H1 (cell line): ENCODE results near the gene IP6K3. TPM values are rescaled to one million over a fixed set of nuclear protein-coding genes. Genes with fewer than 3 reads are reported as not detected.

Experiments used
- CTCF ChIA-PET: fragments of 300-600 bp; sonication (Branson Sonifier 250); formaldehyde crosslinking; loops from one replicate; lab custom pipeline; 2021; ENCODE audit not compliant: partially characterized antibody; lab: Charles Lee
- POLR2A ChIA-PET: fragments of 300-600 bp; sonication (Branson Sonifier 250); formaldehyde crosslinking; loops from one replicate; lab custom pipeline; 2021; ENCODE audit warnings: inconsistent platforms; ENCODE audit not compliant: partially characterized antibody; lab: Charles Lee
- DNase-seq, 2 experiments: peaks; one replicate each; pipeline versions ENCODE4 v3.0.0 to v3.0.0-alpha.2; 2010 to 2022; ENCODE audit warnings: low spot score in 2 of 2, low read depth in 1 of 2, mixed read lengths in 1 of 2
- FAIRE-seq: peaks from 2 replicates; lab custom pipeline; 2011; peaks lifted over from hg19 to GRCh38; lab: Jason Lieb, UNC
- H2AFZ ChIP-seq: 2 replicates; pipeline ENCODE4 v1.8.1; 2012; ENCODE audit warnings: low read length, inconsistent platforms
- H2AK5ac ChIP-seq: 2 replicates; pipeline ENCODE4 v1.6.1; 2013; ENCODE audit warnings: low read depth, low read length
- H2BK120ac ChIP-seq: replicated peaks from 2 replicates; pipeline ENCODE3; 2013; ENCODE audit warnings: low read depth, low read length, inconsistent platforms
- H2BK12ac ChIP-seq: 2 replicates; pipeline ENCODE4 v1.6.1; 2013; ENCODE audit warnings: low read depth, low read length
- H2BK15ac ChIP-seq: 2 replicates; pipeline ENCODE4 v1.6.1; 2013; ENCODE audit warnings: low read length
- H2BK20ac ChIP-seq: 2 replicates; pipeline ENCODE4 v1.6.1; 2013; ENCODE audit warnings: low read length
- H2BK5ac ChIP-seq: 2 replicates; pipeline ENCODE4 v1.6.1; 2013; ENCODE audit warnings: low read depth, low read length
- H3K14ac ChIP-seq: 2 replicates; pipeline ENCODE4 v1.6.1; 2013; ENCODE audit warnings: inconsistent platforms; ENCODE audit not compliant: insufficient read length
- H3K18ac ChIP-seq: 2 replicates; pipeline ENCODE4 v1.6.1; 2013; ENCODE audit warnings: low read length; ENCODE audit errors: extremely low read depth
- H3K23ac ChIP-seq: 2 replicates; pipeline ENCODE4 v1.6.1; 2013; ENCODE audit warnings: inconsistent platforms; ENCODE audit not compliant: insufficient read length
- H3K23me2 ChIP-seq: 2 replicates; pipeline ENCODE4 v1.6.1; 2013; ENCODE audit warnings: low read depth, low read length
- H3K27ac ChIP-seq: 2 replicates; pipeline ENCODE4 v1.6.1; 2011; ENCODE audit warnings: low read depth, low read length, inconsistent platforms
- H3K27me3 ChIP-seq, 4 experiments: replicated peaks in 1 of 4; 1 replicate in 1 of 4; 2 replicates in 3 of 4; pipeline versions ENCODE4 v1.6.1 to v1.8.1; 2011 to 2013; ENCODE audit warnings: low read length in 3 of 4, mild to moderate bottlenecking in 3 of 4, inconsistent platforms in 2 of 4, mixed read lengths in 2 of 4, moderate library complexity in 1 of 4; ENCODE audit not compliant: control insufficient read depth in 3 of 4, insufficient read depth in 3 of 4; ENCODE audit errors: extremely low read depth in 1 of 4
- H3K36me3 ChIP-seq, 4 experiments: 2 replicates each; pipeline versions ENCODE4 v1.6.1 to v1.8.1; 2011 to 2013; ENCODE audit warnings: mild to moderate bottlenecking in 4 of 4, low read length in 3 of 4, moderate library complexity in 2 of 4, control low read depth in 1 of 4, inconsistent platforms in 1 of 4; ENCODE audit not compliant: insufficient read depth in 4 of 4, control insufficient read depth in 2 of 4
- H3K4ac ChIP-seq: replicated peaks from 2 replicates; pipeline ENCODE3; 2013; ENCODE audit warnings: low read length, low read depth, mixed read lengths, inconsistent platforms; ENCODE audit not compliant: insufficient read length
- H3K4me1 ChIP-seq, 4 experiments: replicated peaks in 1 of 4; 1 replicate in 1 of 4; 2 replicates in 3 of 4; pipeline versions ENCODE4 v1.6.1 to v1.8.1; 2011 to 2013; ENCODE audit warnings: low read length in 3 of 4, inconsistent platforms in 2 of 4, mixed read lengths in 1 of 4; ENCODE audit not compliant: insufficient read depth in 4 of 4, control insufficient read depth in 3 of 4
- H3K4me2 ChIP-seq, 2 experiments: 2 replicates each; pipeline versions ENCODE4 v1.6.1 to v1.8.1; 2011 to 2013; ENCODE audit warnings: low read depth in 2 of 2, low read length in 2 of 2, control low read depth in 1 of 2, inconsistent platforms in 1 of 2, mild to moderate bottlenecking in 1 of 2; ENCODE audit not compliant: insufficient read depth in 1 of 2
- H3K4me3 ChIP-seq, 4 experiments: fragments of 200-600, 300-600 bp in 1 of 4; sonication (generic), shearing (Covaris generic), sonication (Bioruptor Twin) in 1 of 4; 2 replicates each; pipeline versions ENCODE4 v1.5.1 to v1.8.1; 2011 to 2016; ENCODE audit warnings: low read length in 4 of 4, low read depth in 3 of 4, control low read depth in 2 of 4, inconsistent platforms in 2 of 4, mild to moderate bottlenecking in 2 of 4, mixed read lengths in 1 of 4, moderate library complexity in 1 of 4; ENCODE audit not compliant: insufficient read depth in 2 of 4; ENCODE audit errors: extremely low read depth in 1 of 4
- H3K56ac ChIP-seq: replicated peaks from 2 replicates; pipeline ENCODE3; 2013; ENCODE audit warnings: low read depth, mild to moderate bottlenecking, mixed read lengths, low read length, inconsistent platforms; ENCODE audit not compliant: insufficient read length
- H3K79me1 ChIP-seq: 2 replicates; pipeline ENCODE4 v1.6.1; 2013; ENCODE audit warnings: low read depth, low read length, control low read depth
- H3K79me2 ChIP-seq, 2 experiments: 2 replicates each; pipeline versions ENCODE4 v1.6.1 to v1.8.1; 2012 to 2013; ENCODE audit warnings: low read length in 2 of 2, mild to moderate bottlenecking in 2 of 2, inconsistent platforms in 1 of 2; ENCODE audit not compliant: insufficient read depth in 2 of 2, control insufficient read depth in 1 of 2
- H3K9ac ChIP-seq, 4 experiments: replicated peaks in 1 of 4; 1 replicate in 1 of 4; 2 replicates in 3 of 4; pipeline versions ENCODE4 v1.6.1 to v1.8.1; 2011 to 2013; ENCODE audit warnings: low read depth in 3 of 4, low read length in 3 of 4, control low read depth in 2 of 4, mild to moderate bottlenecking in 2 of 4, moderate library complexity in 2 of 4, inconsistent platforms in 1 of 4; ENCODE audit errors: extremely low read depth in 1 of 4
- H3K9me3 ChIP-seq, 2 experiments: 2 replicates each; pipeline versions ENCODE4 v1.6.1 to v1.8.1; 2012 to 2013; ENCODE audit warnings: mild to moderate bottlenecking in 2 of 2, moderate library complexity in 2 of 2, control low read depth in 1 of 2, inconsistent platforms in 1 of 2, low read depth in 1 of 2, low read length in 1 of 2, mixed read lengths in 1 of 2; ENCODE audit not compliant: insufficient read depth in 2 of 2
- H4K20me1 ChIP-seq, 2 experiments: replicated peaks in 1 of 2; 2 replicates each; pipeline versions ENCODE3 to v1.8.1; 2011 to 2013; ENCODE audit warnings: inconsistent platforms in 2 of 2, low read length in 2 of 2, mild to moderate bottlenecking in 1 of 2; ENCODE audit not compliant: insufficient read depth in 2 of 2, control insufficient read depth in 1 of 2
- H4K5ac ChIP-seq: 2 replicates; pipeline ENCODE4 v1.6.1; 2013; ENCODE audit warnings: low read length, low read depth, mixed read lengths, inconsistent platforms; ENCODE audit not compliant: insufficient read length
- H4K8ac ChIP-seq: 2 replicates; pipeline ENCODE4 v1.8.0; 2013; ENCODE audit warnings: mild to moderate bottlenecking, moderate library complexity, low read length, inconsistent platforms; ENCODE audit not compliant: insufficient read depth; ENCODE audit errors: extremely low read depth
- H4K91ac ChIP-seq: replicated peaks from 2 replicates; pipeline ENCODE3; 2013; ENCODE audit warnings: low read length, mixed read lengths, inconsistent platforms; ENCODE audit not compliant: insufficient read length
- BCL11A ChIP-seq, 2 experiments: IDR thresholded peaks; one replicate each; pipeline ENCODE4 v1.6.1; 2011; ENCODE audit warnings: low read depth in 2 of 2, low read length in 2 of 2, mild to moderate bottlenecking in 2 of 2
- CHD2 ChIP-seq: IDR thresholded peaks from 2 replicates; pipeline ENCODE4 v1.6.1; 2012; ENCODE audit warnings: low read length, improper control_type of control experiment
- CREB1 ChIP-seq: IDR thresholded peaks from 2 replicates; pipeline ENCODE4 v1.6.1; 2012; ENCODE audit warnings: inconsistent platforms
- E2F6 ChIP-seq: IDR thresholded peaks from 2 replicates; pipeline ENCODE4 v1.6.1; 2012; ENCODE audit warnings: inconsistent platforms
- HDAC2 ChIP-seq, 2 experiments: fragments of 300-600 bp in 1 of 2; sonication (generic) in 1 of 2; IDR thresholded peaks; 2 replicates each; pipeline ENCODE4 v1.6.1; 2011 to 2012; ENCODE audit warnings: low read depth in 2 of 2, low read length in 2 of 2, mild to moderate bottlenecking in 2 of 2, moderate library complexity in 2 of 2, borderline replicate concordance in 1 of 2, inconsistent platforms in 1 of 2
- JUND ChIP-seq: IDR thresholded peaks from 2 replicates; pipeline ENCODE4 v1.6.1; 2011; ENCODE audit warnings: mild to moderate bottlenecking, improper control_type of control experiment, low read length
- KDM4A ChIP-seq: IDR thresholded peaks from one replicate; pipeline ENCODE4 v1.7.1; 2012; ENCODE audit warnings: low read depth, mild to moderate bottlenecking, moderate library complexity, low read length, inconsistent platforms; ENCODE audit not compliant: severe bottlenecking
- MAFK ChIP-seq: IDR thresholded peaks from 2 replicates; pipeline ENCODE4 v1.6.1; 2012; ENCODE audit warnings: low read depth, mild to moderate bottlenecking, improper control_type of control experiment, low read length
- NRF1 ChIP-seq: IDR thresholded peaks from 2 replicates; pipeline ENCODE4 v1.6.1; 2011; ENCODE audit warnings: mild to moderate bottlenecking, low read depth, low read length, improper control_type of control experiment
- POLR2A ChIP-seq, 2 experiments: IDR thresholded peaks; 1 replicate in 1 of 2; 2 replicates in 1 of 2; pipeline ENCODE4 v1.6.1; 2011; ENCODE audit warnings: low read depth in 2 of 2, low read length in 2 of 2, mild to moderate bottlenecking in 2 of 2; ENCODE audit errors: control extremely low read depth in 1 of 2
- RBBP5 ChIP-seq: IDR thresholded peaks from 2 replicates; pipeline ENCODE4 v1.7.1; 2012; ENCODE audit warnings: low read depth, mild to moderate bottlenecking, inconsistent platforms, low read length, moderate library complexity, borderline replicate concordance
- TAF1 ChIP-seq: IDR thresholded peaks from 2 replicates; pipeline ENCODE4 v1.6.1; 2011; ENCODE audit warnings: mild to moderate bottlenecking, low read depth, low read length
- WGBS, 2 experiments: shearing (Covaris generic) in 1 of 2; methylation state at CpG; one replicate each; pipeline versions ENCODE4 v1.1.6 to v1.1.7; 2013 to 2015; ENCODE audit warnings: low lambda C conversion rate in 2 of 2, mixed read lengths in 2 of 2, inconsistent platforms in 1 of 2, low coverage in 1 of 2, missing lambda C conversion rate in 1 of 2; ENCODE audit not compliant: insufficient replicate concordance in 2 of 2, insufficient coverage in 1 of 2, insufficient read length in 1 of 2; ENCODE audit errors: extremely low coverage in 1 of 2, missing lambda C conversion rate in 1 of 2; 5-methylcytosine and 5-hydroxymethylcytosine counted together
- polyA plus RNA-seq, 7 experiments: library from polyadenylated mRNA; depleted of rRNA in 3 of 7; stranded (reverse) in 5 of 7; unstranded in 2 of 7; fragments of >200 nt in 5 of 7; fragments of 200-250 nt in 2 of 7; gene quantifications; 1 replicate in 5 of 7; 2 replicates in 1 of 7; 4 replicates in 1 of 7; pipeline versions ENCODE4 v1.2.1 to v1.2.3, GENCODE V29; 2011 to 2013; ENCODE audit warnings: missing spikeins in 2 of 7, mixed read lengths in 2 of 7
- total RNA-seq: library from RNA; stranded (reverse); fragmentation: NEBNext Ultra II Directional; extraction: Animal tissue kit (Norgen Biotek cat#: 25700); gene quantifications from 2 replicates; pipeline ENCODE4 v1.2.1, GENCODE V29; 2021
- TF ChIP-seq, protein P1 (sequence below): IDR thresholded peaks from 2 replicates; pipeline ENCODE4 v1.6.1; 2012; ENCODE audit warnings: inconsistent platforms

The IP6K3 gene
- total and polyA plus RNA-seq, 2 of the 8 experiments (the other 6 are each of a cell fraction or from before 2014, with no cell fraction given), result 0.22 to 0.73 TPM

DNA sequence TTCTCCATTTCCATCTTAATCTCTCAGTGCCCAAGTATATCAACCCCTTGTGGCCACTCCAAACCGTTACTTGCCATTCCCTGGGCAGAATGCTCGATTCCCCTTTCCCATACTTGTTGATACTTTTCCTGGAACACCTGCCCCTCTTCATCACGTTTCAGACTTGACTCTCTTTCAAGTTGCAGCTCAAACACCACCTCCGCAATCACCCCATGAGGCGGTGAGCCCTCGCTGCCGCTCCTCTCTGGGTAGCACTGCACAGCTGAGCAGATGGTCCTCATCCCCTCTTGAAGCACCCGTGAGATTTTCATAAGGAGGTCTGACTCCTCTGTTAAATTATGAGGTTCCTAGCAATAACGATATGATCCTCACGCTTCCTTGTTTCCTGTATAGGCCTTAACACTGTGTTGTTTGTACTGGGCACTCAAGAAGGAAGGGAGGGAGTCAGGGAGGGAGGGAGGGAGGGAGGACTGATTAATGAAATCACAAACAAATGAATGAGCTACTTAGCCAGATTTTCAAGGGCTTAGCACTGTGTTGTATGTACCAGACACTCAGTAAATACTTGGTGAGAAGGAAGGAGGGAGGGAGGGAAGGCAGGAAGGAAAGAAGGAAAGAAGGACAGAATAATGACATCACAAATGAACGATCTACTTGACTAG lies 27.2 kb downstream of the IP6K3 start:
- 86% methylated on average over 11 of the region's 11 CpGs; no CpG with 5 or more reads in 1 of the 2 experiments for whole genome bisulfite sequencing, 2 experiments
- no peak for TF ChIP-seq HDAC2 (IDR thresholded peaks at IDR 0.05; ENCODE audit: borderline replicate concordance in 1 of 2, low read depth in 2 of 2, low read length in 2 of 2)
- no peak for TF ChIP-seq NRF1
- no peak for TF ChIP-seq TAF1
- TF ChIP-seq POLR2A (IDR thresholded peaks at IDR 0.05; ENCODE audit: control extremely low read depth in 1 of 2, low read depth in 2 of 2, low read length in 2 of 2), result no peak
- no peak for TF ChIP-seq CHD2
- TF ChIP-seq JUND, result no peak
- TF ChIP-seq, protein P1, sequence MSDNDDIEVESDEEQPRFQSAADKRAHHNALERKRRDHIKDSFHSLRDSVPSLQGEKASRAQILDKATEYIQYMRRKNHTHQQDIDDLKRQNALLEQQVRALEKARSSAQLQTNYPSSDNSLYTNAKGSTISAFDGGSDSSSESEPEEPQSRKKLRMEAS, result no peak
- TF ChIP-seq BCL11A (IDR thresholded peaks at IDR 0.05; ENCODE audit: low read depth in 2 of 2, low read length in 2 of 2), result no peak
- TF ChIP-seq MAFK, result no peak
- no peak for TF ChIP-seq RBBP5
- TF ChIP-seq CREB1, result no peak
- no peak for TF ChIP-seq E2F6
- TF ChIP-seq KDM4A, result no peak

More for the DNA sequence above, 27.2 kb downstream of the IP6K3 start:
- Histone ChIP-seq H2AFZ (no peak overlapping the region), H2BK5ac (no peak overlapping the region), H3K9ac (no peak overlapping the region), H2BK15ac (no peak overlapping the region), H3K36me3 (no peaks in the 10 kb centered on the region), H4K8ac (peak overlapping the region; percentile 52; the same call in 1 of the 2 replicates), H3K4ac (no peak overlapping the region), H3K23ac (no peak overlapping the region), H3K56ac (no peak overlapping the region), H3K9me3 (no peaks in the 10 kb centered on the region), H3K27ac (no peak overlapping the region), H3K4me3 (no peak overlapping the region), H3K79me1 (no peaks in the 10 kb centered on the region), H2BK20ac (no peak overlapping the region), H4K5ac (no peak overlapping the region), H3K23me2 (no peaks in the 10 kb centered on the region), H3K27me3 (no peaks in the 10 kb centered on the region), H3K4me1 (peaks cover 0 to 5% (median 0%) of the 10 kb centered on the region in 4 experiments; a peak in 3 of 7 replicates), H2BK120ac (no peak overlapping the region), H4K91ac (no peak overlapping the region), H3K18ac (no peak overlapping the region), H2BK12ac (no peak overlapping the region), H2AK5ac (no peak overlapping the region), H3K14ac (no peak overlapping the region), H3K4me2 (no peak overlapping the region), H4K20me1 (no peaks in the 10 kb centered on the region), H3K79me2 (no peaks in the 10 kb centered on the region)
- DNase-seq, result no peak
- ChIA-PET POLR2A (no interaction called here), CTCF (interaction anchor here (0.7 to 2.0 kb wide), 7 partner anchors 8 to 129 kb away, joined by 3 to 8 read pairs (median 3); partner anchors contain the start of gene UQCC2)
- no peak for FAIRE-seq
